H1 (cell line): ENCODE measurements around the gene SCPEP1. TPM values are rescaled to one million over a fixed set of nuclear protein-coding genes. Genes with fewer than 3 reads are reported as not detected.

Source experiments
- CTCF ChIA-PET: fragments of 300-600 bp; sonication (Branson Sonifier 250); formaldehyde crosslinking; loops from one replicate; lab custom pipeline; 2021; ENCODE audit not compliant: partially characterized antibody; lab: Charles Lee
- POLR2A ChIA-PET: fragments of 300-600 bp; sonication (Branson Sonifier 250); formaldehyde crosslinking; loops from one replicate; lab custom pipeline; 2021; ENCODE audit warnings: inconsistent platforms; ENCODE audit not compliant: partially characterized antibody; lab: Charles Lee
- DNase-seq, 2 experiments: peaks; one replicate each; pipeline versions ENCODE4 v3.0.0 to v3.0.0-alpha.2; 2010 to 2022; ENCODE audit warnings: low spot score in 2 of 2, low read depth in 1 of 2, mixed read lengths in 1 of 2
- FAIRE-seq: peaks from 2 replicates; lab custom pipeline; 2011; peaks lifted over from hg19 to GRCh38; lab: Jason Lieb, UNC
- H2AFZ ChIP-seq: 2 replicates; pipeline ENCODE4 v1.8.1; 2012; ENCODE audit warnings: low read length, inconsistent platforms
- H2AK5ac ChIP-seq: 2 replicates; pipeline ENCODE4 v1.6.1; 2013; ENCODE audit warnings: low read depth, low read length
- H2BK120ac ChIP-seq: replicated peaks from 2 replicates; pipeline ENCODE3; 2013; ENCODE audit warnings: low read depth, low read length, inconsistent platforms
- H2BK12ac ChIP-seq: 2 replicates; pipeline ENCODE4 v1.6.1; 2013; ENCODE audit warnings: low read depth, low read length
- H2BK15ac ChIP-seq: 2 replicates; pipeline ENCODE4 v1.6.1; 2013; ENCODE audit warnings: low read length
- H2BK20ac ChIP-seq: 2 replicates; pipeline ENCODE4 v1.6.1; 2013; ENCODE audit warnings: low read length
- H2BK5ac ChIP-seq: 2 replicates; pipeline ENCODE4 v1.6.1; 2013; ENCODE audit warnings: low read depth, low read length
- H3K14ac ChIP-seq: 2 replicates; pipeline ENCODE4 v1.6.1; 2013; ENCODE audit warnings: inconsistent platforms; ENCODE audit not compliant: insufficient read length
- H3K18ac ChIP-seq: 2 replicates; pipeline ENCODE4 v1.6.1; 2013; ENCODE audit warnings: low read length; ENCODE audit errors: extremely low read depth
- H3K23ac ChIP-seq: 2 replicates; pipeline ENCODE4 v1.6.1; 2013; ENCODE audit warnings: inconsistent platforms; ENCODE audit not compliant: insufficient read length
- H3K23me2 ChIP-seq: 2 replicates; pipeline ENCODE4 v1.6.1; 2013; ENCODE audit warnings: low read depth, low read length
- H3K27ac ChIP-seq: 2 replicates; pipeline ENCODE4 v1.6.1; 2011; ENCODE audit warnings: low read depth, low read length, inconsistent platforms
- H3K27me3 ChIP-seq, 4 experiments: replicated peaks in 1 of 4; 1 replicate in 1 of 4; 2 replicates in 3 of 4; pipeline versions ENCODE4 v1.6.1 to v1.8.1; 2011 to 2013; ENCODE audit warnings: low read length in 3 of 4, mild to moderate bottlenecking in 3 of 4, inconsistent platforms in 2 of 4, mixed read lengths in 2 of 4, moderate library complexity in 1 of 4; ENCODE audit not compliant: control insufficient read depth in 3 of 4, insufficient read depth in 3 of 4; ENCODE audit errors: extremely low read depth in 1 of 4
- H3K36me3 ChIP-seq, 4 experiments: 2 replicates each; pipeline versions ENCODE4 v1.6.1 to v1.8.1; 2011 to 2013; ENCODE audit warnings: mild to moderate bottlenecking in 4 of 4, low read length in 3 of 4, moderate library complexity in 2 of 4, control low read depth in 1 of 4, inconsistent platforms in 1 of 4; ENCODE audit not compliant: insufficient read depth in 4 of 4, control insufficient read depth in 2 of 4
- H3K4ac ChIP-seq: replicated peaks from 2 replicates; pipeline ENCODE3; 2013; ENCODE audit warnings: low read length, low read depth, mixed read lengths, inconsistent platforms; ENCODE audit not compliant: insufficient read length
- H3K4me1 ChIP-seq, 4 experiments: replicated peaks in 1 of 4; 1 replicate in 1 of 4; 2 replicates in 3 of 4; pipeline versions ENCODE4 v1.6.1 to v1.8.1; 2011 to 2013; ENCODE audit warnings: low read length in 3 of 4, inconsistent platforms in 2 of 4, mixed read lengths in 1 of 4; ENCODE audit not compliant: insufficient read depth in 4 of 4, control insufficient read depth in 3 of 4
- H3K4me2 ChIP-seq, 2 experiments: 2 replicates each; pipeline versions ENCODE4 v1.6.1 to v1.8.1; 2011 to 2013; ENCODE audit warnings: low read depth in 2 of 2, low read length in 2 of 2, control low read depth in 1 of 2, inconsistent platforms in 1 of 2, mild to moderate bottlenecking in 1 of 2; ENCODE audit not compliant: insufficient read depth in 1 of 2
- H3K4me3 ChIP-seq, 4 experiments: fragments of 200-600, 300-600 bp in 1 of 4; sonication (generic), shearing (Covaris generic), sonication (Bioruptor Twin) in 1 of 4; 2 replicates each; pipeline versions ENCODE4 v1.5.1 to v1.8.1; 2011 to 2016; ENCODE audit warnings: low read length in 4 of 4, low read depth in 3 of 4, control low read depth in 2 of 4, inconsistent platforms in 2 of 4, mild to moderate bottlenecking in 2 of 4, mixed read lengths in 1 of 4, moderate library complexity in 1 of 4; ENCODE audit not compliant: insufficient read depth in 2 of 4; ENCODE audit errors: extremely low read depth in 1 of 4
- H3K56ac ChIP-seq: replicated peaks from 2 replicates; pipeline ENCODE3; 2013; ENCODE audit warnings: low read depth, mild to moderate bottlenecking, mixed read lengths, low read length, inconsistent platforms; ENCODE audit not compliant: insufficient read length
- H3K79me1 ChIP-seq: 2 replicates; pipeline ENCODE4 v1.6.1; 2013; ENCODE audit warnings: low read depth, low read length, control low read depth
- H3K79me2 ChIP-seq, 2 experiments: 2 replicates each; pipeline versions ENCODE4 v1.6.1 to v1.8.1; 2012 to 2013; ENCODE audit warnings: low read length in 2 of 2, mild to moderate bottlenecking in 2 of 2, inconsistent platforms in 1 of 2; ENCODE audit not compliant: insufficient read depth in 2 of 2, control insufficient read depth in 1 of 2
- H3K9ac ChIP-seq, 4 experiments: replicated peaks in 1 of 4; 1 replicate in 1 of 4; 2 replicates in 3 of 4; pipeline versions ENCODE4 v1.6.1 to v1.8.1; 2011 to 2013; ENCODE audit warnings: low read depth in 3 of 4, low read length in 3 of 4, control low read depth in 2 of 4, mild to moderate bottlenecking in 2 of 4, moderate library complexity in 2 of 4, inconsistent platforms in 1 of 4; ENCODE audit errors: extremely low read depth in 1 of 4
- H3K9me3 ChIP-seq, 2 experiments: 2 replicates each; pipeline versions ENCODE4 v1.6.1 to v1.8.1; 2012 to 2013; ENCODE audit warnings: mild to moderate bottlenecking in 2 of 2, moderate library complexity in 2 of 2, control low read depth in 1 of 2, inconsistent platforms in 1 of 2, low read depth in 1 of 2, low read length in 1 of 2, mixed read lengths in 1 of 2; ENCODE audit not compliant: insufficient read depth in 2 of 2
- H4K20me1 ChIP-seq, 2 experiments: replicated peaks in 1 of 2; 2 replicates each; pipeline versions ENCODE3 to v1.8.1; 2011 to 2013; ENCODE audit warnings: inconsistent platforms in 2 of 2, low read length in 2 of 2, mild to moderate bottlenecking in 1 of 2; ENCODE audit not compliant: insufficient read depth in 2 of 2, control insufficient read depth in 1 of 2
- H4K5ac ChIP-seq: 2 replicates; pipeline ENCODE4 v1.6.1; 2013; ENCODE audit warnings: low read length, low read depth, mixed read lengths, inconsistent platforms; ENCODE audit not compliant: insufficient read length
- H4K8ac ChIP-seq: 2 replicates; pipeline ENCODE4 v1.8.0; 2013; ENCODE audit warnings: mild to moderate bottlenecking, moderate library complexity, low read length, inconsistent platforms; ENCODE audit not compliant: insufficient read depth; ENCODE audit errors: extremely low read depth
- H4K91ac ChIP-seq: replicated peaks from 2 replicates; pipeline ENCODE3; 2013; ENCODE audit warnings: low read length, mixed read lengths, inconsistent platforms; ENCODE audit not compliant: insufficient read length
- BCL11A ChIP-seq, 2 experiments: IDR thresholded peaks; one replicate each; pipeline ENCODE4 v1.6.1; 2011; ENCODE audit warnings: low read depth in 2 of 2, low read length in 2 of 2, mild to moderate bottlenecking in 2 of 2
- EZH2 ChIP-seq: fragments of 200-600 bp; sonication (generic); IDR thresholded peaks from 2 replicates; pipeline ENCODE4 v1.7.1; 2012; ENCODE audit warnings: low read depth, mild to moderate bottlenecking, moderate library complexity, low read length, inconsistent platforms; ENCODE audit not compliant: severe bottlenecking
- GTF2F1 ChIP-seq: IDR thresholded peaks from 2 replicates; pipeline ENCODE4 v1.6.1; 2012; ENCODE audit warnings: low read depth, low read length, improper control_type of control experiment, borderline replicate concordance
- RBBP5 ChIP-seq: IDR thresholded peaks from 2 replicates; pipeline ENCODE4 v1.7.1; 2012; ENCODE audit warnings: low read depth, mild to moderate bottlenecking, inconsistent platforms, low read length, moderate library complexity, borderline replicate concordance
- SRF ChIP-seq: IDR thresholded peaks from 2 replicates; pipeline ENCODE4 v1.6.1; 2011; ENCODE audit warnings: mild to moderate bottlenecking, low read depth, low read length, moderate library complexity
- TAF7 ChIP-seq: optimal IDR thresholded peaks from 2 replicates; pipeline ENCODE3; 2011; ENCODE audit warnings: low read depth, mild to moderate bottlenecking, inconsistent platforms, low read length, moderate library complexity, borderline replicate concordance
- TBP ChIP-seq: IDR thresholded peaks from 2 replicates; pipeline ENCODE4 v1.6.1; 2011; ENCODE audit warnings: low read depth, low read length, improper control_type of control experiment
- TEAD4 ChIP-seq: IDR thresholded peaks from 2 replicates; pipeline ENCODE4 v1.6.1; 2012; ENCODE audit warnings: low read depth, low read length, inconsistent platforms, mixed read lengths
- WGBS, 2 experiments: shearing (Covaris generic) in 1 of 2; methylation state at CpG; one replicate each; pipeline versions ENCODE4 v1.1.6 to v1.1.7; 2013 to 2015; ENCODE audit warnings: low lambda C conversion rate in 2 of 2, mixed read lengths in 2 of 2, inconsistent platforms in 1 of 2, low coverage in 1 of 2, missing lambda C conversion rate in 1 of 2; ENCODE audit not compliant: insufficient replicate concordance in 2 of 2, insufficient coverage in 1 of 2, insufficient read length in 1 of 2; ENCODE audit errors: extremely low coverage in 1 of 2, missing lambda C conversion rate in 1 of 2; 5-methylcytosine and 5-hydroxymethylcytosine counted together
- polyA plus RNA-seq, 7 experiments: library from polyadenylated mRNA; depleted of rRNA in 3 of 7; stranded (reverse) in 5 of 7; unstranded in 2 of 7; fragments of >200 nt in 5 of 7; fragments of 200-250 nt in 2 of 7; gene quantifications; 1 replicate in 5 of 7; 2 replicates in 1 of 7; 4 replicates in 1 of 7; pipeline versions ENCODE4 v1.2.1 to v1.2.3, GENCODE V29; 2011 to 2013; ENCODE audit warnings: missing spikeins in 2 of 7, mixed read lengths in 2 of 7
- total RNA-seq: library from RNA; stranded (reverse); fragmentation: NEBNext Ultra II Directional; extraction: Animal tissue kit (Norgen Biotek cat#: 25700); gene quantifications from 2 replicates; pipeline ENCODE4 v1.2.1, GENCODE V29; 2021
- TF ChIP-seq, protein P1 (sequence below), 3 experiments: IDR thresholded peaks; 1 replicate in 2 of 3; 2 replicates in 1 of 3; pipeline versions ENCODE4 v1.5.1 to v1.6.1; 2011; ENCODE audit warnings: low read length in 3 of 3, mild to moderate bottlenecking in 3 of 3, inconsistent platforms in 2 of 3, low read depth in 1 of 3, moderate library complexity in 1 of 3; ENCODE audit not compliant: insufficient read depth in 1 of 3; ENCODE audit errors: control extremely low read depth in 1 of 3

SCPEP1 gene
- total and polyA plus RNA-seq, 2 of the 8 experiments (the other 6 are each of a cell fraction or from before 2014, with no cell fraction given) = 30.7 to 52.6 TPM

DNA sequence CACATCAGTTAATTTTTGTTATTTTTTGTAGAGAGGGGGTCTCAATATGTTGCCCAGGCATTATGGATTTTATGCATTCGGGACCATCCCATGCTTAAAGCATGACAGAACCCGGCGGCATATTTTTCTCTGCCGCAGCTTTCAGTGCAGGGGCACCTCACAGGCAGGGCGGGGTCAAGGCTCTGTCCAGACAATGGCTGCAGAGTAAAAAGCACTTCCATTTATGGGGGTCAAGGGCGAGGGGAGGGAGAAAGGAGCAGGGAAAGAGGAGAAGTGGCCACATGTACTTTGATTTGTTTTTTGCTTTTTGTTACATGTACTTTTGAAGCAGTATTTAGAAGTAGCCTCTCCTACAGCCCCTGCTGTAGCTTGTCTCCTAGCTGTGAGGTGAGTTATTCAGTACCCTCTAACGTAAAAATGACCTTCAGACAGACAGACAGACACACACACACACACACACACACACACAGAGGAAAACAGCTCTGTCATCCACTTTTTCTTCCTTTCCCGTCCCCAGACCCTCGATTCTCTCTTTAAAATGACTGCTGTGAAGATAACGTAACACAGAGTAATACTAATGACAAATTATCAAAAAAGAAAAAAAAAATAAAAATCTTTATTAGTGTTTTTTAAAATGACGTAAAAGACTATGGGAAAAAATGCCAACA lies 856 bp upstream of the SCPEP1 start:
- Histone ChIP-seq H2BK120ac (no peak overlapping the region), H3K4me3 (peak overlapping the region; percentile 69 to 89 (median 78); a peak in 5 of 8 replicates), H3K36me3 (peaks cover 0 to 2% (median 0%) of the 10 kb centered on the region in 4 experiments; a peak in 4 of 8 replicates), H2BK5ac (no peak overlapping the region), H3K23me2 (peaks cover 2% of the 10 kb centered on the region; the same call in 1 of the 2 replicates), H4K20me1 (no peaks in the 10 kb centered on the region), H3K4me2 (peak overlapping the region; percentile 82 to 91), H3K56ac (no peak overlapping the region), H3K79me1 (peaks cover 3% of the 10 kb centered on the region; the same call in 1 of the 2 replicates), H3K23ac (no peak overlapping the region), H3K9ac (no peak overlapping the region), H3K9me3 (peaks cover 0 to 9% of the 10 kb centered on the region in 2 experiments; a peak in 1 of 4 replicates), H4K8ac (no peak overlapping the region), H2AFZ (no peak overlapping the region), H3K27ac (no peak overlapping the region), H3K79me2 (peaks cover 0 to 3% of the 10 kb centered on the region in 2 experiments; a peak in 1 of 4 replicates), H3K27me3 (no peaks in the 10 kb centered on the region), H3K4me1 (peaks cover 0 to 12% (median under 1%) of the 10 kb centered on the region in 4 experiments; a peak in 4 of 7 replicates), H3K18ac (no peak overlapping the region), H2AK5ac (no peak overlapping the region), H3K4ac (no peak overlapping the region), H3K14ac (no peak overlapping the region), H4K91ac (no peak overlapping the region), H4K5ac (no peak overlapping the region), H2BK20ac (no peak overlapping the region), H2BK12ac (no peak overlapping the region), H2BK15ac (no peak overlapping the region)
- WGBS, 2 experiments = 70% methylated on average over 11 of the region's 11 CpGs; no CpG with 5 or more reads in 1 of the 2 experiments
- DNase-seq (no peak), FAIRE-seq (no peak)
- ChIA-PET POLR2A (interaction anchor here (1.0 to 1.4 kb wide), 2 partner anchors 11 to 17 kb away, joined by 3 read pairs; partner anchors contain the start of gene COIL), CTCF (interaction anchor here (0.9 to 3.6 kb wide), 5 partner anchors 11 to 137 kb away, joined by 3 to 13 read pairs (median 4); no protein-coding TSS in a partner anchor)
- TF ChIP-seq TAF7 (no peak), TBP (no peak), BCL11A (IDR thresholded peaks at IDR 0.05; ENCODE audit: low read depth in 2 of 2, low read length in 2 of 2) (no peak), GTF2F1 (no peak), RBBP5 (no peak), SRF (no peak), EZH2 (no peak), TEAD4 (no peak)
- TF ChIP-seq, protein P1, sequence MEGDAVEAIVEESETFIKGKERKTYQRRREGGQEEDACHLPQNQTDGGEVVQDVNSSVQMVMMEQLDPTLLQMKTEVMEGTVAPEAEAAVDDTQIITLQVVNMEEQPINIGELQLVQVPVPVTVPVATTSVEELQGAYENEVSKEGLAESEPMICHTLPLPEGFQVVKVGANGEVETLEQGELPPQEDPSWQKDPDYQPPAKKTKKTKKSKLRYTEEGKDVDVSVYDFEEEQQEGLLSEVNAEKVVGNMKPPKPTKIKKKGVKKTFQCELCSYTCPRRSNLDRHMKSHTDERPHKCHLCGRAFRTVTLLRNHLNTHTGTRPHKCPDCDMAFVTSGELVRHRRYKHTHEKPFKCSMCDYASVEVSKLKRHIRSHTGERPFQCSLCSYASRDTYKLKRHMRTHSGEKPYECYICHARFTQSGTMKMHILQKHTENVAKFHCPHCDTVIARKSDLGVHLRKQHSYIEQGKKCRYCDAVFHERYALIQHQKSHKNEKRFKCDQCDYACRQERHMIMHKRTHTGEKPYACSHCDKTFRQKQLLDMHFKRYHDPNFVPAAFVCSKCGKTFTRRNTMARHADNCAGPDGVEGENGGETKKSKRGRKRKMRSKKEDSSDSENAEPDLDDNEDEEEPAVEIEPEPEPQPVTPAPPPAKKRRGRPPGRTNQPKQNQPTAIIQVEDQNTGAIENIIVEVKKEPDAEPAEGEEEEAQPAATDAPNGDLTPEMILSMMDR (IDR thresholded peaks at IDR 0.05; ENCODE audit: control extremely low read depth in 1 of 3, insufficient read depth in 1 of 3, low read depth in 1 of 3, low read length in 3 of 3) = no peak
